ENCODE measurements around the gene VMP1. TPM values are rescaled to one million over a fixed set of nuclear protein-coding genes. Genes with fewer than 3 reads are reported as not detected.

Gene VMP1
- total and polyA plus RNA-seq, 2 of the 4 experiments (the other 2 are of a cell fraction), result 89.8 to 197 TPM

DNA sequence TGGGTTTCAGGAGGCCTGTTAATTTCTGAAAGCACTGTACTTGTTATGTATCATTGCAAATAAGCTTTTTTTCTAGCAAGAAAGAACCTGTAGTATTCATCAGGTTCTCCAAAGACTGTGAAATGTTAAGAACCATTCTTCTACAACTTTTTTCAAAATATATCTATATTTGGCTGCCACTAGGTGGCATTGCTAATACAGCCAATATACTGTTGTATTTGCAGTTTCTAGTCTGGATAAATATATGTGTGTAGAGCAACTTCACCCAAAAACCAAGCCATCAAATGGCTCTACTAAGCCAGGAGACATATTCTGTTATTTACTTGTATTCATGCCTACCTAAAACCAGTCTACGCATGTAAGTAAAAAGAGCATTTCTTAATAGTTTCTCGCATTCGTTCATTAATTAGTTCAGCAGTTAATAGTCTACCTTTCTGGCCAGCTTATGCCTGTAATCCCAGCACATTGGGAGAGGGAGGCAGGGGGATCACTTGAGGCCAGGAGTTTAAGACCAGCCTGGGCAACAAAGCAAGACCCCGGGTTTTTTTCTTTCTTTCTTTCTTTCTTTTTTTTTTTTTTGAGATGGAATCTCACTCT is 39.5 kb downstream of the VMP1 start:
- H3K79me1 ChIP-seq (ENCODE audit: low read depth in 1 of 2, low read length in 2 of 2), result peaks cover 0 to 21% of the 10 kb centered on the region in 2 experiments; a peak in 2 of 4 replicates
- no peak overlapping the region for H3K14ac ChIP-seq (replicated peaks; ENCODE audit: low read depth, low read length)
- in situ Hi-C loops (cut with MboI; ENCODE audit: low sequenced_read_pairs), result no loop called here
- peak; percentile 78 for TF ChIP-seq SMC3 (IDR thresholded peaks at IDR 0.05; ENCODE audit: low read depth, low read length)
- peak; percentile 81 for TF ChIP-seq RAD21 (IDR thresholded peaks at IDR 0.05; ENCODE audit: low read length)
- TF ChIP-seq MAZ (IDR thresholded peaks at IDR 0.05; ENCODE audit: borderline replicate concordance, low read depth, low read length), result no peak
- TF ChIP-seq, protein P1, sequence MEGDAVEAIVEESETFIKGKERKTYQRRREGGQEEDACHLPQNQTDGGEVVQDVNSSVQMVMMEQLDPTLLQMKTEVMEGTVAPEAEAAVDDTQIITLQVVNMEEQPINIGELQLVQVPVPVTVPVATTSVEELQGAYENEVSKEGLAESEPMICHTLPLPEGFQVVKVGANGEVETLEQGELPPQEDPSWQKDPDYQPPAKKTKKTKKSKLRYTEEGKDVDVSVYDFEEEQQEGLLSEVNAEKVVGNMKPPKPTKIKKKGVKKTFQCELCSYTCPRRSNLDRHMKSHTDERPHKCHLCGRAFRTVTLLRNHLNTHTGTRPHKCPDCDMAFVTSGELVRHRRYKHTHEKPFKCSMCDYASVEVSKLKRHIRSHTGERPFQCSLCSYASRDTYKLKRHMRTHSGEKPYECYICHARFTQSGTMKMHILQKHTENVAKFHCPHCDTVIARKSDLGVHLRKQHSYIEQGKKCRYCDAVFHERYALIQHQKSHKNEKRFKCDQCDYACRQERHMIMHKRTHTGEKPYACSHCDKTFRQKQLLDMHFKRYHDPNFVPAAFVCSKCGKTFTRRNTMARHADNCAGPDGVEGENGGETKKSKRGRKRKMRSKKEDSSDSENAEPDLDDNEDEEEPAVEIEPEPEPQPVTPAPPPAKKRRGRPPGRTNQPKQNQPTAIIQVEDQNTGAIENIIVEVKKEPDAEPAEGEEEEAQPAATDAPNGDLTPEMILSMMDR (conservative IDR thresholded peaks at IDR 0.05; ENCODE audit: low read depth, low read length), result peak; percentile 79
- TF ChIP-seq NFE2L2 (IDR thresholded peaks at IDR 0.05; ENCODE audit: low read depth, low read length), result no peak
- TF ChIP-seq RFX5 (IDR thresholded peaks at IDR 0.05; ENCODE audit: low read depth, low read length), result no peak
- TF ChIP-seq, protein P2, sequence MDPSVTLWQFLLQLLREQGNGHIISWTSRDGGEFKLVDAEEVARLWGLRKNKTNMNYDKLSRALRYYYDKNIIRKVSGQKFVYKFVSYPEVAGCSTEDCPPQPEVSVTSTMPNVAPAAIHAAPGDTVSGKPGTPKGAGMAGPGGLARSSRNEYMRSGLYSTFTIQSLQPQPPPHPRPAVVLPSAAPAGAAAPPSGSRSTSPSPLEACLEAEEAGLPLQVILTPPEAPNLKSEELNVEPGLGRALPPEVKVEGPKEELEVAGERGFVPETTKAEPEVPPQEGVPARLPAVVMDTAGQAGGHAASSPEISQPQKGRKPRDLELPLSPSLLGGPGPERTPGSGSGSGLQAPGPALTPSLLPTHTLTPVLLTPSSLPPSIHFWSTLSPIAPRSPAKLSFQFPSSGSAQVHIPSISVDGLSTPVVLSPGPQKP (IDR thresholded peaks at IDR 0.05; ENCODE audit: borderline replicate concordance, low read depth, low read length), result no peak
- no peak overlapping the region for H3K4me3 ChIP-seq (ENCODE audit: insufficient read depth, low read depth, low read length)
- no peak overlapping the region for H3K4me2 ChIP-seq (ENCODE audit: low read depth, low read length)
- no peak overlapping the region for H3K4ac ChIP-seq (ENCODE audit: low read depth, low read length)
- H3K27me3 ChIP-seq (ENCODE audit: control insufficient read depth, insufficient read depth, low read length), result no peaks in the 10 kb centered on the region
- intact Hi-C loops (cut with micrococcal nuclease), result loop anchor here (1.0 to 10.0 kb wide), 2 partner anchors 112 to 288 kb away; no protein-coding TSS in a partner anchor
- no peak overlapping the region for H3K56ac ChIP-seq (ENCODE audit: extremely low read depth, insufficient read depth, low read length)
- H2AK5ac ChIP-seq (ENCODE audit: low read depth, low read length), result no peak overlapping the region
- no CpG with 5 or more reads among the region's 4 CpGs for WGBS, 2 experiments (ENCODE audit: extremely low coverage in 2 of 2, insufficient read length in 1 of 2)
- CTCF ChIA-PET, result interaction anchor here (0.5 to 1.4 kb wide), 5 partner anchors 10 to 153 kb away, joined by 3 to 5 read pairs (median 4); no protein-coding TSS in a partner anchor
- dilution Hi-C loops (cut with HindIII; ENCODE audit: low sequenced_read_pairs, unreplicated experiment), result no loop called here
- H2AK9ac ChIP-seq (replicated peaks; ENCODE audit: low read depth, low read length, poor library complexity), result no peak overlapping the region
- no peak overlapping the region for H4K5ac ChIP-seq (ENCODE audit: low read depth, low read length)
- H3K9me1 ChIP-seq (ENCODE audit: insufficient read depth, low read length), result no peaks in the 10 kb centered on the region
- peaks cover 9% of the 10 kb centered on the region for H3K36me3 ChIP-seq (ENCODE audit: control insufficient read depth, insufficient read depth, low read length)
- POLR2A ChIA-PET (ENCODE audit: unreplicated experiment), result no interaction called here
- H4K20me1 ChIP-seq (ENCODE audit: insufficient read depth, low read length), result no peaks in the 10 kb centered on the region
- no peak overlapping the region for H4K91ac ChIP-seq (ENCODE audit: insufficient read depth, low read depth, low read length)
- peak overlapping the region; percentile 38 for H2BK5ac ChIP-seq (ENCODE audit: low read depth, low read length, poor library complexity, severe bottlenecking)
- no peaks in the 10 kb centered on the region; the same call in 1 of the 2 replicates for H3K9me3 ChIP-seq (ENCODE audit: control insufficient read depth, insufficient read depth, low read length)
- H2AFZ ChIP-seq (replicated peaks; ENCODE audit: low read length, poor library complexity), result no peak overlapping the region
- H2BK20ac ChIP-seq (ENCODE audit: low read depth, low read length), result no peak overlapping the region
- H4K8ac ChIP-seq (ENCODE audit: low read depth in 2 of 2, low read length in 2 of 2), result no peak overlapping the region; a peak in 1 of 4 replicates
- H3K9ac ChIP-seq (ENCODE audit: low read depth, low read length), result no peak overlapping the region
- H2BK120ac ChIP-seq (ENCODE audit: low read depth, low read length), result no peak overlapping the region
- peaks cover 3% of the 10 kb centered on the region for H3K4me1 ChIP-seq (ENCODE audit: control insufficient read depth, insufficient read depth, low read length)
- peak; percentile 88 for ATAC-seq (ENCODE audit: low read depth)
- no TSS peak for BruUV-seq (replicated peaks)
- DNase-seq, result peak; percentile 71
- H3K23ac ChIP-seq (ENCODE audit: low read depth, low read length), result no peak overlapping the region
- peak overlapping the region; percentile 20; the same call in 1 of the 2 replicates for H3K27ac ChIP-seq (ENCODE audit: insufficient read depth, low read length)
- H2BK15ac ChIP-seq (ENCODE audit: low read depth, low read length), result no peak overlapping the region
- H3K18ac ChIP-seq (ENCODE audit: low read depth, low read length), result no peak overlapping the region

Measured in IMR-90 (cell line).